Measurements from ENCODE around the gene SEPSECS. TPM values are rescaled to one million over a fixed set of nuclear protein-coding genes. Genes with fewer than 3 reads are reported as not detected.

Gene SEPSECS
- total and polyA plus RNA-seq, 2 experiments from 2014 or later, result 1.2 to 4.7 TPM

DNA sequence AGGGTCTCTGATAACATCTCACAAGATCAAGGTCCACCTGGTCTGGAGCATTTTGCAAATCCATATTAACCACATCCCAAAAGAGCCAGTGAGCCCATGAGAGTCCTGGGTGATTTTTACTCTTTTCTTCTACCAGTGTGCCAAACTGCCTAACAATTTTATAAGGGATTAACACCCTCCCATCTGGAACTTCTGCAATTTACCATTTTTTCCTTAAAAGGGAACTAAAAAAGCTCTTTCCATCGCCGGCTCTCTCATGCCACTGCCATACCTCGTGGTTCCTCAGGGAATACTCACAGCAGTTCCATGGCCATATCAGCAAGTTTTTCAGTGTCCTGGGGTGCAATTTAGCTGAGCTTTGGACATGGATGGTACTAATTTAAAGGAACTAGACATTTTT, 55.7 kb downstream of the SEPSECS start:
- Histone ChIP-seq H3K36me3 (ENCODE audit: insufficient read depth) (no peaks in the 10 kb centered on the region), H3K27ac (ENCODE audit: low read depth) (no peak overlapping the region), H3K4me1 (ENCODE audit: insufficient read depth) (no peaks in the 10 kb centered on the region), H3F3A (replicated peaks; ENCODE audit: low read depth) (no peaks in the 10 kb centered on the region), H3K27me3 (ENCODE audit: insufficient read depth) (no peaks in the 10 kb centered on the region), H3K79me2 (replicated peaks; ENCODE audit: insufficient read depth) (no peaks in the 10 kb centered on the region), H2AFZ (no peak overlapping the region), H3K4me3 (no peak overlapping the region), H3K4me2 (no peak overlapping the region), H3K9me2 (ENCODE audit: insufficient read depth) (peaks cover 7% of the 10 kb centered on the region; the same call in 1 of the 2 replicates), H4K20me1 (replicated peaks; ENCODE audit: insufficient read depth) (no peaks in the 10 kb centered on the region)
- ATAC-seq (no peak), DNase-seq (ENCODE audit: low spot score) (no peak)
- H3K27ac Mint-ChIP-seq, result no peak overlapping the region
- H3K36me3 Mint-ChIP-seq (ENCODE audit: low read depth), result peaks cover 4% of the 10 kb centered on the region; the same call in 1 of the 3 replicates
- peaks cover 1% of the 10 kb centered on the region for H3K27me3 Mint-ChIP-seq (ENCODE audit: insufficient read depth, low read depth, poor library complexity)
- TF ChIP-seq ZNF114 (CRISPR knock-in tag; IDR thresholded peaks at IDR 0.05), result no peak
- TF ChIP-seq CREB1 (CRISPR knock-in tag; IDR thresholded peaks at IDR 0.05; ENCODE audit: low read depth), result no peak
- no peak for TF ChIP-seq ZNF331 (CRISPR knock-in tag; IDR thresholded peaks at IDR 0.05; ENCODE audit: low read depth)
- TF ChIP-seq, protein P1, sequence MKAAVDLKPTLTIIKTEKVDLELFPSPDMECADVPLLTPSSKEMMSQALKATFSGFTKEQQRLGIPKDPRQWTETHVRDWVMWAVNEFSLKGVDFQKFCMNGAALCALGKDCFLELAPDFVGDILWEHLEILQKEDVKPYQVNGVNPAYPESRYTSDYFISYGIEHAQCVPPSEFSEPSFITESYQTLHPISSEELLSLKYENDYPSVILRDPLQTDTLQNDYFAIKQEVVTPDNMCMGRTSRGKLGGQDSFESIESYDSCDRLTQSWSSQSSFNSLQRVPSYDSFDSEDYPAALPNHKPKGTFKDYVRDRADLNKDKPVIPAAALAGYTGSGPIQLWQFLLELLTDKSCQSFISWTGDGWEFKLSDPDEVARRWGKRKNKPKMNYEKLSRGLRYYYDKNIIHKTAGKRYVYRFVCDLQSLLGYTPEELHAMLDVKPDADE (IDR thresholded peaks at IDR 0.05), result no peak
- TF ChIP-seq STAT1 (IDR thresholded peaks at IDR 0.05; ENCODE audit: unreplicated experiment), result no peak
- TF ChIP-seq CTCF (conservative IDR thresholded peaks at IDR 0.05; ENCODE audit: low read depth in 2 of 2), result no peak
- TF ChIP-seq, protein P2, sequence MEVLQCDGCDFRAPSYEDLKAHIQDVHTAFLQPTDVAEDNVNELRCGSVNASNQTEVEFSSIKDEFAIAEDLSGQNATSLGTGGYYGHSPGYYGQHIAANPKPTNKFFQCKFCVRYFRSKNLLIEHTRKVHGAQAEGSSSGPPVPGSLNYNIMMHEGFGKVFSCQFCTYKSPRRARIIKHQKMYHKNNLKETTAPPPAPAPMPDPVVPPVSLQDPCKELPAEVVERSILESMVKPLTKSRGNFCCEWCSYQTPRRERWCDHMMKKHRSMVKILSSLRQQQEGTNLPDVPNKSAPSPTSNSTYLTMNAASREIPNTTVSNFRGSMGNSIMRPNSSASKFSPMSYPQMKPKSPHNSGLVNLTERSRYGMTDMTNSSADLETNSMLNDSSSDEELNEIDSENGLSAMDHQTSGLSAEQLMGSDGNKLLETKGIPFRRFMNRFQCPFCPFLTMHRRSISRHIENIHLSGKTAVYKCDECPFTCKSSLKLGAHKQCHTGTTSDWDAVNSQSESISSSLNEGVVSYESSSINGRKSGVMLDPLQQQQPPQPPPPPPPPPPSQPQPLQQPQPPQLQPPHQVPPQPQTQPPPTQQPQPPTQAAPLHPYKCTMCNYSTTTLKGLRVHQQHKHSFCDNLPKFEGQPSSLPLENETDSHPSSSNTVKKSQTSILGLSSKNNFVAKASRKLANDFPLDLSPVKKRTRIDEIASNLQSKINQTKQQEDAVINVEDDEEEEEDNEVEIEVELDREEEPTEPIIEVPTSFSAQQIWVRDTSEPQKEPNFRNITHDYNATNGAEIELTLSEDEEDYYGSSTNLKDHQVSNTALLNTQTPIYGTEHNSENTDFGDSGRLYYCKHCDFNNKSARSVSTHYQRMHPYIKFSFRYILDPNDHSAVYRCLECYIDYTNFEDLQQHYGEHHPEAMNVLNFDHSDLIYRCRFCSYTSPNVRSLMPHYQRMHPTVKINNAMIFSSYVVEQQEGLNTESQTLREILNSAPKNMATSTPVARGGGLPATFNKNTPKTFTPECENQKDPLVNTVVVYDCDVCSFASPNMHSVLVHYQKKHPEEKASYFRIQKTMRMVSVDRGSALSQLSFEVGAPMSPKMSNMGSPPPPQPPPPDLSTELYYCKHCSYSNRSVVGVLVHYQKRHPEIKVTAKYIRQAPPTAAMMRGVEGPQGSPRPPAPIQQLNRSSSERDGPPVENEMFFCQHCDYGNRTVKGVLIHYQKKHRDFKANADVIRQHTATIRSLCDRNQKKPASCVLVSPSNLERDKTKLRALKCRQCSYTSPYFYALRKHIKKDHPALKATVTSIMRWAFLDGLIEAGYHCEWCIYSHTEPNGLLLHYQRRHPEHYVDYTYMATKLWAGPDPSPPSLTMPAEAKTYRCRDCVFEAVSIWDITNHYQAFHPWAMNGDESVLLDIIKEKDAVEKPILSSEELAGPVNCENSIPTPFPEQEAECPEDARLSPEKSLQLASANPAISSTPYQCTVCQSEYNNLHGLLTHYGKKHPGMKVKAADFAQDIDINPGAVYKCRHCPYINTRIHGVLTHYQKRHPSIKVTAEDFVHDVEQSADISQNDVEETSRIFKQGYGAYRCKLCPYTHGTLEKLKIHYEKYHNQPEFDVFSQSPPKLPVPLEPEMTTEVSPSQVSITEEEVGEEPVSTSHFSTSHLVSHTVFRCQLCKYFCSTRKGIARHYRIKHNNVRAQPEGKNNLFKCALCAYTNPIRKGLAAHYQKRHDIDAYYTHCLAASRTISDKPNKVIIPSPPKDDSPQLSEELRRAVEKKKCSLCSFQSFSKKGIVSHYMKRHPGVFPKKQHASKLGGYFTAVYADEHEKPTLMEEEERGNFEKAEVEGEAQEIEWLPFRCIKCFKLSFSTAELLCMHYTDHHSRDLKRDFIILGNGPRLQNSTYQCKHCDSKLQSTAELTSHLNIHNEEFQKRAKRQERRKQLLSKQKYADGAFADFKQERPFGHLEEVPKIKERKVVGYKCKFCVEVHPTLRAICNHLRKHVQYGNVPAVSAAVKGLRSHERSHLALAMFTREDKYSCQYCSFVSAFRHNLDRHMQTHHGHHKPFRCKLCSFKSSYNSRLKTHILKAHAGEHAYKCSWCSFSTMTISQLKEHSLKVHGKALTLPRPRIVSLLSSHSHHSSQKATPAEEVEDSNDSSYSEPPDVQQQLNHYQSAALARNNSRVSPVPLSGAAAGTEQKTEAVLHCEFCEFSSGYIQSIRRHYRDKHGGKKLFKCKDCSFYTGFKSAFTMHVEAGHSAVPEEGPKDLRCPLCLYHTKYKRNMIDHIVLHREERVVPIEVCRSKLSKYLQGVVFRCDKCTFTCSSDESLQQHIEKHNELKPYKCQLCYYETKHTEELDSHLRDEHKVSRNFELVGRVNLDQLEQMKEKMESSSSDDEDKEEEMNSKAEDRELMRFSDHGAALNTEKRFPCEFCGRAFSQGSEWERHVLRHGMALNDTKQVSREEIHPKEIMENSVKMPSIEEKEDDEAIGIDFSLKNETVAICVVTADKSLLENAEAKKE (CRISPR knock-in tag; IDR thresholded peaks at IDR 0.05), result no peak
- TF ChIP-seq, protein P3, sequence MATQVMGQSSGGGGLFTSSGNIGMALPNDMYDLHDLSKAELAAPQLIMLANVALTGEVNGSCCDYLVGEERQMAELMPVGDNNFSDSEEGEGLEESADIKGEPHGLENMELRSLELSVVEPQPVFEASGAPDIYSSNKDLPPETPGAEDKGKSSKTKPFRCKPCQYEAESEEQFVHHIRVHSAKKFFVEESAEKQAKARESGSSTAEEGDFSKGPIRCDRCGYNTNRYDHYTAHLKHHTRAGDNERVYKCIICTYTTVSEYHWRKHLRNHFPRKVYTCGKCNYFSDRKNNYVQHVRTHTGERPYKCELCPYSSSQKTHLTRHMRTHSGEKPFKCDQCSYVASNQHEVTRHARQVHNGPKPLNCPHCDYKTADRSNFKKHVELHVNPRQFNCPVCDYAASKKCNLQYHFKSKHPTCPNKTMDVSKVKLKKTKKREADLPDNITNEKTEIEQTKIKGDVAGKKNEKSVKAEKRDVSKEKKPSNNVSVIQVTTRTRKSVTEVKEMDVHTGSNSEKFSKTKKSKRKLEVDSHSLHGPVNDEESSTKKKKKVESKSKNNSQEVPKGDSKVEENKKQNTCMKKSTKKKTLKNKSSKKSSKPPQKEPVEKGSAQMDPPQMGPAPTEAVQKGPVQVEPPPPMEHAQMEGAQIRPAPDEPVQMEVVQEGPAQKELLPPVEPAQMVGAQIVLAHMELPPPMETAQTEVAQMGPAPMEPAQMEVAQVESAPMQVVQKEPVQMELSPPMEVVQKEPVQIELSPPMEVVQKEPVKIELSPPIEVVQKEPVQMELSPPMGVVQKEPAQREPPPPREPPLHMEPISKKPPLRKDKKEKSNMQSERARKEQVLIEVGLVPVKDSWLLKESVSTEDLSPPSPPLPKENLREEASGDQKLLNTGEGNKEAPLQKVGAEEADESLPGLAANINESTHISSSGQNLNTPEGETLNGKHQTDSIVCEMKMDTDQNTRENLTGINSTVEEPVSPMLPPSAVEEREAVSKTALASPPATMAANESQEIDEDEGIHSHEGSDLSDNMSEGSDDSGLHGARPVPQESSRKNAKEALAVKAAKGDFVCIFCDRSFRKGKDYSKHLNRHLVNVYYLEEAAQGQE (IDR thresholded peaks at IDR 0.05; ENCODE audit: unreplicated experiment), result no peak
- TF ChIP-seq JUNB (IDR thresholded peaks at IDR 0.05; ENCODE audit: unreplicated experiment), result no peak
- no peak for TF ChIP-seq EZH2 (IDR thresholded peaks at IDR 0.05; ENCODE audit: low read depth, unreplicated experiment)
- TF ChIP-seq POLR2AphosphoS5 (IDR thresholded peaks at IDR 0.05; ENCODE audit: low read depth), result no peak
- TF ChIP-seq NANOG (IDR thresholded peaks at IDR 0.05; ENCODE audit: borderline replicate concordance), result no peak
- H3K9me3 Mint-ChIP-seq, result peaks cover 8% of the 10 kb centered on the region
- H3K4me3 Mint-ChIP-seq, result no peak overlapping the region
- no peaks in the 10 kb centered on the region for H3K4me1 Mint-ChIP-seq
